ENCODE data around the gene PRR16. TPM values are rescaled to one million over a fixed set of nuclear protein-coding genes. Genes with fewer than 3 reads are reported as not detected.

PRR16 gene
- total RNA-seq, 1 experiment from 2014 or later = 0.42 TPM

DNA sequence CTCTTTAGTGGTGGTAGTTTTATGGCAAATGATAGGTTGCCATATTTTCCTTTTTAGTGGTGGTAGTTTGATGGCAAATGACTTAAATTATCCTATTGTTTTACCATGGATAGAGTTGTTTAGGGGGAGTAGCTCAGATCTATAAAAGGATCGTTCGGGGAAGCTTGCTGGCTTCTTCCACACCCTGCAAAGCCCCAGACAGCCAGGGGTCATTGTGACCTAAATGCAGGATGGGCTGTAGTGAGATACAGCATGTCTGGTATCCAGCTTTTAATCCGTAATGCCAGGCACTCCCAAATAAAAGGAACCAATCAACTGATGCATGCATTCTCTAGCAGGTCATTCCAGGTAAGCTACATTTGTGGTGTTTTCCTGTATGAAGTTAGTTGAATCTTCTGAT lies 67.1 kb downstream of the PRR16 start:
- no peaks in the 10 kb centered on the region for H3K36me3 Mint-ChIP-seq
- DNase-seq (ENCODE audit: low spot score) = no peak
- ChIA-PET CTCF (interaction anchor here (0.8 to 1.6 kb wide), 3 partner anchors 19 to 73 kb away, joined by 3 to 6 read pairs (median 3); no protein-coding TSS in a partner anchor), POLR2A (no interaction called here)
- H3K27me3 Mint-ChIP-seq (ENCODE audit: low read depth) = no peaks in the 10 kb centered on the region
- H3K27ac Mint-ChIP-seq = no peak overlapping the region
- H3K4me1 Mint-ChIP-seq = peaks cover 13% of the 10 kb centered on the region
- no peaks in the 10 kb centered on the region for H3K9me3 Mint-ChIP-seq
- TF ChIP-seq TCF7 (CRISPR knock-in tag; IDR thresholded peaks at IDR 0.05; ENCODE audit: low read depth) (no peak), RELA (CRISPR knock-in tag; IDR thresholded peaks at IDR 0.05; ENCODE audit: borderline replicate concordance) (no peak), ZNF121 (CRISPR knock-in tag; IDR thresholded peaks at IDR 0.05) (no peak), ZNF423 (CRISPR knock-in tag; IDR thresholded peaks at IDR 0.05) (no peak), GRHL2 (CRISPR knock-in tag; IDR thresholded peaks at IDR 0.05; ENCODE audit: insufficient replicate concordance, severe bottlenecking) (no peak), TP53 (CRISPR knock-in tag; IDR thresholded peaks at IDR 0.05) (no peak)
- TF ChIP-seq, protein P1, sequence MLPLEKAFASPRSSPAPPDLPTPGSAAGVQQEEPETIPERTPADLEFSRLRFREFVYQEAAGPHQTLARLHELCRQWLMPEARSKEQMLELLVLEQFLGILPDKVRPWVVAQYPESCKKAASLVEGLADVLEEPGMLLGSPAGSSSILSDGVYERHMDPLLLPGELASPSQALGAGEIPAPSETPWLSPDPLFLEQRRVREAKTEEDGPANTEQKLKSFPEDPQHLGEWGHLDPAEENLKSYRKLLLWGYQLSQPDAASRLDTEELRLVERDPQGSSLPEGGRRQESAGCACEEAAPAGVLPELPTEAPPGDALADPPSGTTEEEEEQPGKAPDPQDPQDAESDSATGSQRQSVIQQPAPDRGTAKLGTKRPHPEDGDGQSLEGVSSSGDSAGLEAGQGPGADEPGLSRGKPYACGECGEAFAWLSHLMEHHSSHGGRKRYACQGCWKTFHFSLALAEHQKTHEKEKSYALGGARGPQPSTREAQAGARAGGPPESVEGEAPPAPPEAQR (CRISPR knock-in tag; IDR thresholded peaks at IDR 0.05) = no peak
- TF ChIP-seq, protein P2, sequence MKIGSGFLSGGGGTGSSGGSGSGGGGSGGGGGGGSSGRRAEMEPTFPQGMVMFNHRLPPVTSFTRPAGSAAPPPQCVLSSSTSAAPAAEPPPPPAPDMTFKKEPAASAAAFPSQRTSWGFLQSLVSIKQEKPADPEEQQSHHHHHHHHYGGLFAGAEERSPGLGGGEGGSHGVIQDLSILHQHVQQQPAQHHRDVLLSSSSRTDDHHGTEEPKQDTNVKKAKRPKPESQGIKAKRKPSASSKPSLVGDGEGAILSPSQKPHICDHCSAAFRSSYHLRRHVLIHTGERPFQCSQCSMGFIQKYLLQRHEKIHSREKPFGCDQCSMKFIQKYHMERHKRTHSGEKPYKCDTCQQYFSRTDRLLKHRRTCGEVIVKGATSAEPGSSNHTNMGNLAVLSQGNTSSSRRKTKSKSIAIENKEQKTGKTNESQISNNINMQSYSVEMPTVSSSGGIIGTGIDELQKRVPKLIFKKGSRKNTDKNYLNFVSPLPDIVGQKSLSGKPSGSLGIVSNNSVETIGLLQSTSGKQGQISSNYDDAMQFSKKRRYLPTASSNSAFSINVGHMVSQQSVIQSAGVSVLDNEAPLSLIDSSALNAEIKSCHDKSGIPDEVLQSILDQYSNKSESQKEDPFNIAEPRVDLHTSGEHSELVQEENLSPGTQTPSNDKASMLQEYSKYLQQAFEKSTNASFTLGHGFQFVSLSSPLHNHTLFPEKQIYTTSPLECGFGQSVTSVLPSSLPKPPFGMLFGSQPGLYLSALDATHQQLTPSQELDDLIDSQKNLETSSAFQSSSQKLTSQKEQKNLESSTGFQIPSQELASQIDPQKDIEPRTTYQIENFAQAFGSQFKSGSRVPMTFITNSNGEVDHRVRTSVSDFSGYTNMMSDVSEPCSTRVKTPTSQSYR (CRISPR knock-in tag; IDR thresholded peaks at IDR 0.05) = no peak
- TF ChIP-seq, protein P3, sequence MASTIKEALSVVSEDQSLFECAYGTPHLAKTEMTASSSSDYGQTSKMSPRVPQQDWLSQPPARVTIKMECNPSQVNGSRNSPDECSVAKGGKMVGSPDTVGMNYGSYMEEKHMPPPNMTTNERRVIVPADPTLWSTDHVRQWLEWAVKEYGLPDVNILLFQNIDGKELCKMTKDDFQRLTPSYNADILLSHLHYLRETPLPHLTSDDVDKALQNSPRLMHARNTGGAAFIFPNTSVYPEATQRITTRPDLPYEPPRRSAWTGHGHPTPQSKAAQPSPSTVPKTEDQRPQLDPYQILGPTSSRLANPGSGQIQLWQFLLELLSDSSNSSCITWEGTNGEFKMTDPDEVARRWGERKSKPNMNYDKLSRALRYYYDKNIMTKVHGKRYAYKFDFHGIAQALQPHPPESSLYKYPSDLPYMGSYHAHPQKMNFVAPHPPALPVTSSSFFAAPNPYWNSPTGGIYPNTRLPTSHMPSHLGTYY (CRISPR knock-in tag; IDR thresholded peaks at IDR 0.05) = no peak
- TF ChIP-seq, protein P4, sequence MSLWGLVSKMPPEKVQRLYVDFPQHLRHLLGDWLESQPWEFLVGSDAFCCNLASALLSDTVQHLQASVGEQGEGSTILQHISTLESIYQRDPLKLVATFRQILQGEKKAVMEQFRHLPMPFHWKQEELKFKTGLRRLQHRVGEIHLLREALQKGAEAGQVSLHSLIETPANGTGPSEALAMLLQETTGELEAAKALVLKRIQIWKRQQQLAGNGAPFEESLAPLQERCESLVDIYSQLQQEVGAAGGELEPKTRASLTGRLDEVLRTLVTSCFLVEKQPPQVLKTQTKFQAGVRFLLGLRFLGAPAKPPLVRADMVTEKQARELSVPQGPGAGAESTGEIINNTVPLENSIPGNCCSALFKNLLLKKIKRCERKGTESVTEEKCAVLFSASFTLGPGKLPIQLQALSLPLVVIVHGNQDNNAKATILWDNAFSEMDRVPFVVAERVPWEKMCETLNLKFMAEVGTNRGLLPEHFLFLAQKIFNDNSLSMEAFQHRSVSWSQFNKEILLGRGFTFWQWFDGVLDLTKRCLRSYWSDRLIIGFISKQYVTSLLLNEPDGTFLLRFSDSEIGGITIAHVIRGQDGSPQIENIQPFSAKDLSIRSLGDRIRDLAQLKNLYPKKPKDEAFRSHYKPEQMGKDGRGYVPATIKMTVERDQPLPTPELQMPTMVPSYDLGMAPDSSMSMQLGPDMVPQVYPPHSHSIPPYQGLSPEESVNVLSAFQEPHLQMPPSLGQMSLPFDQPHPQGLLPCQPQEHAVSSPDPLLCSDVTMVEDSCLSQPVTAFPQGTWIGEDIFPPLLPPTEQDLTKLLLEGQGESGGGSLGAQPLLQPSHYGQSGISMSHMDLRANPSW (CRISPR knock-in tag; conservative IDR thresholded peaks at IDR 0.05; ENCODE audit: low read depth) = no peak
- TF ChIP-seq, protein P5, sequence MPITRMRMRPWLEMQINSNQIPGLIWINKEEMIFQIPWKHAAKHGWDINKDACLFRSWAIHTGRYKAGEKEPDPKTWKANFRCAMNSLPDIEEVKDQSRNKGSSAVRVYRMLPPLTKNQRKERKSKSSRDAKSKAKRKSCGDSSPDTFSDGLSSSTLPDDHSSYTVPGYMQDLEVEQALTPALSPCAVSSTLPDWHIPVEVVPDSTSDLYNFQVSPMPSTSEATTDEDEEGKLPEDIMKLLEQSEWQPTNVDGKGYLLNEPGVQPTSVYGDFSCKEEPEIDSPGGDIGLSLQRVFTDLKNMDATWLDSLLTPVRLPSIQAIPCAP (CRISPR knock-in tag; IDR thresholded peaks at IDR 0.05) = no peak
- peak; percentile 47; the same call in 1 of the 2 replicates for ATAC-seq
- no peak overlapping the region for H3K4me3 Mint-ChIP-seq

DNA sequence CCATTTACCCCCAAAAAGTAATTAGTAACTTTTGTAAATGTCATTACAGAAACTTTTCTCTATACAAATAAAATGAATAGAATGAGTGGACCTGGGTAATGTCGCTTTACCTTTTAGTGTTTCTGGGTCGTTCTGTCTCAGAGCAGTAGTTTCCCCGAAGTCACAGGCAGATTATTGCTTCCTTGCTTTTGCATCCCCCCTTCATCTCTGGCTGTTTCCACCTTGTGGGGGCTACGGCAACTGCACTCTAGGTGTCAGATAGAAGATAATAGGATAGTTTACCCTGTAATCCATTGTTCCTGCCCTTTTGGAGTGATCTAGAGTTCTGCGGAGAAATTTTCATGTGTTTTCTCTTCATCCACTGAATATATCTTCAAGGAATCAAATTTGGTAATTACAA lies 68.7 kb downstream of the PRR16 start:
- ChIA-PET CTCF (no interaction called here), POLR2A (no interaction called here)
- DNase-seq (ENCODE audit: low spot score) (peak; percentile 70), ATAC-seq (peak; percentile 99)
- no peak overlapping the region for H3K4me3 Mint-ChIP-seq
- peaks cover 5% of the 10 kb centered on the region; the same call in 1 of the 2 replicates for H3K9me3 Mint-ChIP-seq
- peaks cover 13% of the 10 kb centered on the region for H3K4me1 Mint-ChIP-seq
- no peaks in the 10 kb centered on the region for H3K27me3 Mint-ChIP-seq (ENCODE audit: low read depth)
- TF ChIP-seq, protein P6, sequence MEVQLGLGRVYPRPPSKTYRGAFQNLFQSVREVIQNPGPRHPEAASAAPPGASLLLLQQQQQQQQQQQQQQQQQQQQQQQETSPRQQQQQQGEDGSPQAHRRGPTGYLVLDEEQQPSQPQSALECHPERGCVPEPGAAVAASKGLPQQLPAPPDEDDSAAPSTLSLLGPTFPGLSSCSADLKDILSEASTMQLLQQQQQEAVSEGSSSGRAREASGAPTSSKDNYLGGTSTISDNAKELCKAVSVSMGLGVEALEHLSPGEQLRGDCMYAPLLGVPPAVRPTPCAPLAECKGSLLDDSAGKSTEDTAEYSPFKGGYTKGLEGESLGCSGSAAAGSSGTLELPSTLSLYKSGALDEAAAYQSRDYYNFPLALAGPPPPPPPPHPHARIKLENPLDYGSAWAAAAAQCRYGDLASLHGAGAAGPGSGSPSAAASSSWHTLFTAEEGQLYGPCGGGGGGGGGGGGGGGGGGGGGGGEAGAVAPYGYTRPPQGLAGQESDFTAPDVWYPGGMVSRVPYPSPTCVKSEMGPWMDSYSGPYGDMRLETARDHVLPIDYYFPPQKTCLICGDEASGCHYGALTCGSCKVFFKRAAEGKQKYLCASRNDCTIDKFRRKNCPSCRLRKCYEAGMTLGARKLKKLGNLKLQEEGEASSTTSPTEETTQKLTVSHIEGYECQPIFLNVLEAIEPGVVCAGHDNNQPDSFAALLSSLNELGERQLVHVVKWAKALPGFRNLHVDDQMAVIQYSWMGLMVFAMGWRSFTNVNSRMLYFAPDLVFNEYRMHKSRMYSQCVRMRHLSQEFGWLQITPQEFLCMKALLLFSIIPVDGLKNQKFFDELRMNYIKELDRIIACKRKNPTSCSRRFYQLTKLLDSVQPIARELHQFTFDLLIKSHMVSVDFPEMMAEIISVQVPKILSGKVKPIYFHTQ (CRISPR knock-in tag; IDR thresholded peaks at IDR 0.05) = no peak
- TF ChIP-seq, protein P7, sequence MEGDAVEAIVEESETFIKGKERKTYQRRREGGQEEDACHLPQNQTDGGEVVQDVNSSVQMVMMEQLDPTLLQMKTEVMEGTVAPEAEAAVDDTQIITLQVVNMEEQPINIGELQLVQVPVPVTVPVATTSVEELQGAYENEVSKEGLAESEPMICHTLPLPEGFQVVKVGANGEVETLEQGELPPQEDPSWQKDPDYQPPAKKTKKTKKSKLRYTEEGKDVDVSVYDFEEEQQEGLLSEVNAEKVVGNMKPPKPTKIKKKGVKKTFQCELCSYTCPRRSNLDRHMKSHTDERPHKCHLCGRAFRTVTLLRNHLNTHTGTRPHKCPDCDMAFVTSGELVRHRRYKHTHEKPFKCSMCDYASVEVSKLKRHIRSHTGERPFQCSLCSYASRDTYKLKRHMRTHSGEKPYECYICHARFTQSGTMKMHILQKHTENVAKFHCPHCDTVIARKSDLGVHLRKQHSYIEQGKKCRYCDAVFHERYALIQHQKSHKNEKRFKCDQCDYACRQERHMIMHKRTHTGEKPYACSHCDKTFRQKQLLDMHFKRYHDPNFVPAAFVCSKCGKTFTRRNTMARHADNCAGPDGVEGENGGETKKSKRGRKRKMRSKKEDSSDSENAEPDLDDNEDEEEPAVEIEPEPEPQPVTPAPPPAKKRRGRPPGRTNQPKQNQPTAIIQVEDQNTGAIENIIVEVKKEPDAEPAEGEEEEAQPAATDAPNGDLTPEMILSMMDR (IDR thresholded peaks at IDR 0.05) = peak; percentile 55
- no peaks in the 10 kb centered on the region for H3K36me3 Mint-ChIP-seq
- no peak overlapping the region for H3K27ac Mint-ChIP-seq

Measured in WTC11 (cell line).